Activated CD8-positive, alpha-beta T cell treated with anti-CD3 and anti-CD28 coated beads for 36 hours (primary cell): ENCODE data around the gene CCT7. TPM values are rescaled to one million over a fixed set of nuclear protein-coding genes. Genes with fewer than 3 reads are reported as not detected.

Source experiments
- ATAC-seq: fragments of 200-7000 bp; cut with Tn5 transposase; one replicate; pipeline ENCODE4 v1.10.0; 2021; ENCODE audit warnings: mild to moderate bottlenecking, moderate library complexity
- CTCF ChIA-PET: fragments of 350-600 bp; sonication (Branson Sonifier 250); formaldehyde crosslinking; loops from one replicate; lab custom pipeline; 2021; ENCODE audit warnings: antibody characterized with exemption; lab: Charles Lee
- POLR2A ChIA-PET: fragments of 350-600 bp; sonication (Branson Sonifier 250); formaldehyde crosslinking; loops from one replicate; lab custom pipeline; 2021; ENCODE audit warnings: antibody characterized with exemption; lab: Charles Lee
- DNase-seq: peaks from one replicate; pipeline ENCODE4 v3.0.0-alpha.2; 2020
- H3K27ac Mint-ChIP-seq: one replicate; pipeline ENCODE4 v1.8.0; 2021; ENCODE audit warnings: mild to moderate bottlenecking, mixed read lengths
- H3K27me3 Mint-ChIP-seq: one replicate; pipeline ENCODE4 v1.8.0; 2021; ENCODE audit warnings: mixed read lengths
- H3K36me3 Mint-ChIP-seq: one replicate; pipeline ENCODE4 v1.8.0; 2021; ENCODE audit warnings: low read depth, mixed read lengths
- H3K4me1 Mint-ChIP-seq: one replicate; pipeline ENCODE4 v1.8.0; 2021; ENCODE audit warnings: low read depth, mixed read lengths
- H3K4me3 Mint-ChIP-seq: one replicate; pipeline ENCODE4 v1.8.0; 2021; ENCODE audit warnings: mild to moderate bottlenecking, moderate library complexity, mixed read lengths
- H3K9me3 Mint-ChIP-seq: one replicate; pipeline ENCODE4 v1.8.0; 2021; ENCODE audit warnings: mixed read lengths
- CTCF ChIP-seq: fragments of 200-600 bp; IDR thresholded peaks from one replicate; pipeline ENCODE4 v1.8.0; 2022; ENCODE audit warnings: antibody characterized with exemption, mild to moderate bottlenecking
- intact Hi-C: fragments of 100-400 bp; cut with micrococcal nuclease; formaldehyde crosslinking; loops from one replicate; pipeline ENCODE4 v1.10.0; 2022
- total RNA-seq, 2 experiments: library from RNA; stranded (reverse); gene quantifications; one replicate each; pipeline ENCODE4 v1.2.3, GENCODE V29; 2021

Gene CCT7
- total RNA-seq, 2 experiments from 2014 or later: 628 to 660 TPM

GRCh38 chr2:73294239-73294638, 60.1 kb downstream of the CCT7 start:
- no peak for TF ChIP-seq CTCF
- H3K36me3 Mint-ChIP-seq: no peaks in the 10 kb centered on the region
- H3K27ac Mint-ChIP-seq: no peak overlapping the region
- H3K4me1 Mint-ChIP-seq: peaks cover 11% of the 10 kb centered on the region
- intact Hi-C loops: loop anchor here (5.0 kb wide), 1 partner anchor 62 kb away; the partner anchor contains the start of genes CCT7 and PRADC1
- POLR2A ChIA-PET: interaction anchor here (0.6 kb wide), 1 partner anchor 294 kb away, joined by 3 read pairs; no protein-coding TSS in a partner anchor
- H3K27me3 Mint-ChIP-seq: peaks cover 61% of the 10 kb centered on the region
- DNase-seq (no peak), ATAC-seq (no peak)
- CTCF ChIA-PET: interaction anchor here (0.9 to 1.5 kb wide), 2 partner anchors 9 to 26 kb away, joined by 3 read pairs; no protein-coding TSS in a partner anchor
- no peaks in the 10 kb centered on the region for H3K9me3 Mint-ChIP-seq
- H3K4me3 Mint-ChIP-seq: no peak overlapping the region

GRCh38 chr2:73295751-73296400, 61.8 kb downstream of the CCT7 start:
- intact Hi-C loops: no loop called here
- ChIA-PET CTCF (interaction anchor here (1.1 kb wide), 1 partner anchor 68 kb away, joined by 3 read pairs; no protein-coding TSS in a partner anchor), POLR2A (no interaction called here)
- H3K4me1 Mint-ChIP-seq: peaks cover 9% of the 10 kb centered on the region
- no peak overlapping the region for H3K27ac Mint-ChIP-seq
- DNase-seq (no peak), ATAC-seq (no peak)
- no peaks in the 10 kb centered on the region for H3K9me3 Mint-ChIP-seq
- no peak for TF ChIP-seq CTCF
- no peak overlapping the region for H3K4me3 Mint-ChIP-seq
- H3K36me3 Mint-ChIP-seq: no peaks in the 10 kb centered on the region
- peaks cover 61% of the 10 kb centered on the region for H3K27me3 Mint-ChIP-seq

- ATAC-seq (no peak), DNase-seq (no peak)
- CTCF ChIA-PET: no interaction called here
- peaks cover 4% of the 10 kb centered on the region for H3K4me1 Mint-ChIP-seq
- no peak overlapping the region for H3K4me3 Mint-ChIP-seq
- POLR2A ChIA-PET: no interaction called here
- no peak overlapping the region for H3K27ac Mint-ChIP-seq
- H3K36me3 Mint-ChIP-seq: no peaks in the 10 kb centered on the region
- intact Hi-C loops: no loop called here
- H3K27me3 Mint-ChIP-seq: peaks cover 60% of the 10 kb centered on the region
- no peaks in the 10 kb centered on the region for H3K9me3 Mint-ChIP-seq
- no peak for TF ChIP-seq CTCF
Observed at GRCh38 chr2:73297151-73297559, 63.0 kb downstream of the CCT7 start.

GRCh38 chr2:73297586-73297985, 63.5 kb downstream of the CCT7 start:
- Mint-ChIP-seq H3K9me3 (no peaks in the 10 kb centered on the region), H3K27ac (no peak overlapping the region), H3K4me3 (no peak overlapping the region), H3K4me1 (peaks cover 2% of the 10 kb centered on the region), H3K27me3 (peaks cover 58% of the 10 kb centered on the region), H3K36me3 (no peaks in the 10 kb centered on the region)
- intact Hi-C loops: no loop called here
- TF ChIP-seq CTCF: no peak
- POLR2A ChIA-PET: no interaction called here
- ATAC-seq (no peak), DNase-seq (no peak)
- CTCF ChIA-PET: no interaction called here

- no peak overlapping the region for H3K4me3 Mint-ChIP-seq
- CTCF ChIA-PET: interaction anchor here (1.0 kb wide), 1 partner anchor 11 kb away, joined by 3 read pairs; no protein-coding TSS in a partner anchor
Observed at GRCh38 chr2:73300926-73301325, 66.8 kb downstream of the CCT7 start.

More at GRCh38 chr2:73300926-73301325, 66.8 kb downstream of the CCT7 start:
- Mint-ChIP-seq H3K27ac (no peak overlapping the region), H3K27me3 (peaks cover 40% of the 10 kb centered on the region), H3K36me3 (no peaks in the 10 kb centered on the region), H3K4me1 (no peaks in the 10 kb centered on the region), H3K9me3 (no peaks in the 10 kb centered on the region)
- DNase-seq: no peak
- ATAC-seq: no peak
- POLR2A ChIA-PET: interaction anchor here (1.4 kb wide), 1 partner anchor 10 kb away, joined by 4 read pairs; no protein-coding TSS in a partner anchor
- no peak for TF ChIP-seq CTCF
- intact Hi-C loops: no loop called here
